Erythroblast (primary cell): ENCODE measurements around the gene CSNK1G2.
"Not testable (repeated sequence)": the region's sequence is repeated elsewhere in the genome, so short reads cannot be mapped to it uniquely, and the experiment has no call there.

Experiments used
- DNase-seq, 2 experiments: peaks; one replicate each; lab custom pipeline; 2025; lab: John Stamatoyannopoulos, UW
- GATA1 ChIP-seq: IDR thresholded peaks from 2 replicates; pipeline ENCODE4 v1.6.1; 2011; ENCODE audit warnings: low read depth, mild to moderate bottlenecking, control low read depth, low read length, moderate library complexity
- POLR2A ChIP-seq: IDR thresholded peaks from 2 replicates; pipeline ENCODE4 v1.6.1; 2011; ENCODE audit warnings: mild to moderate bottlenecking, low read length

Gene CSNK1G2

DNA sequence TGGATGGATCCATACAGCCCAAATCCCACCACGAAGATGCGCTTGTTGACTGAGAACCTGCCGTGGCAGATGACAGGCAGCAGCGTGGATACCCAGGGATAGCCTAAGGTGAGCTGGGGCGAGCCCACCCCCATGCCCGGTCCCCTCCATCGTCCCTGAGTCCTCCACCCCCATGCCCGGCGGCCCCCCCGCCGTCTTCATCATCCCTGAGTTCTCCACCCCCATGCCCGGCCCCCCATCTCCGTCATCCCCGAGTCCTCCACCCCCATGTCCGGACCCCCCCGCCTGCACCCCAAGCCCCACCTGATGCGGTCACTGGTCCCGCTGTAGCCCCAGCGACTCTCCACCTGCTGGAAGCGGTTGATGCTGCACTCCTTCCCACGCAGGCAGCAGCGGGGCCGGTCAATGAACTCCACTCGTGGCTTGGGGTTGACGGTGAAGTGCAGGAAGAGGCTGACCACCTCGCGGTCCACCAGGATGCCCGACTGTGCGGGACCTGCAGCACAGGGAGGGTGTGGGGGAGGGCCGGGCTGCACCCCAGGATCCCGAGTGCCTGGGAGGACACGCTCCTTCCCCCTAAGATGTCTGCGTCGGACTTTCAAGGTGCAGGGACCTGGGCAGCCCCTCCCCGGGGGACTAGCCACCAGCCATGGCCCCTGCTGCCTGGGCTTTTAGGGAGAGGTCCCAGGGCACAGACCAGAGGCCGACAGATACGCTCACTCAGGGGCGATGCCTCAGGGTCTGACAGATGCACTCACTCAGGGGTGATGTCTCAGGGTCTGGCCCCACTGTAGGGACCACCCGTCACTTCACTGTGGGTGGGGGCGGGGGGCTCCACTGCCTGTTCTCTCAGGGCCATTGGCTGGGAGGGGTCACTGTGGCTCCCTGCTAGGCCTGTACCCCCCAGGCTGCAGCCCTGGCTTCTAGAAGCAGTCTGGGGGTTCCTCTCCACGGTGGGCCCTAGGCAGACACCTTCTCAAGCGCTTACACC lies 46.5 kb downstream of the CSNK1G2 start:
- no peak for DNase-seq
- TF ChIP-seq GATA1, result no peak
- no peak for TF ChIP-seq POLR2A

- DNase-seq, result not testable (repeated sequence)
Observed at GRCh38 chr19:1988464-1988863, 47.5 kb downstream of the CSNK1G2 start.

- DNase-seq, result no peak
- no peak for TF ChIP-seq GATA1
- no peak for TF ChIP-seq POLR2A
Observed at GRCh38 chr19:1989513-1990229, 48.7 kb downstream of the CSNK1G2 start.

DNA sequence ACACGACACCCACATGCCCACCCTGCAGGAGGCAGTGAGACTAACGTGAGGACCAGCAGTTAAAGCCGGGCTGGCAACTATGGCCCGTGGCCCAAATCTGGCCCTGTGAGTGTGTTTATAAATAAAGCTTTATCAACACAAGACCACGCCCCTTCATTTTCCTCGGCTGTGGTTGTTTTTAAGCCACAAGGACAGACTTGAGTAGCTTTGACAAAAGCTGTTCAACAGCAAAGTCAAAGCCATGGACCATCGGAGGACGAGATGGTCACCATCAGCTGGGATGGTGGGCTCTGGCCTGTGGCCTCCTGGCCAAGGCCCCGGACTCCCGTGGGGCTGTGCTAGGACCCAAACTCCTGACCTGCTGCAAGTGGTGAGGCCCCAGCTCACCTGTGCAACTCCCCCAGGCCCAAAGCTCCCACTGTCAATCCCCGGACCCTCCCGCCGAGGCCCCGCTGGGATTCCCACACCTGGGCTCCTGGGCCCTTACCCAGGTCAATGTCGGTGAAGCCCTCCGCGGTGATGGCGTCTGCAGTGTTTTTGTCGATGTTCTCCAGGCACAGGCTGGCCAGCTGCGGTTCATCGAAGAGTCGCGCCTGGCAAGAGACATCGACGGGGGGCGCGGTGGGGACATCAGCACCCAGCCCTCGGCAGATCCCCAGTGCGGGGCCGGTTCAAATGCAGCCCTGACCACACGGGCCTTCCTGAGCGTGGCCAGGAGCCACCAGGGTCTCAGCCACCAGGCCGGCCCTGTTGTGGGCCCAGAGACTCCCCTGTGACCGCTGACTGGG lies 49.5 kb downstream of the CSNK1G2 start:
- no peak for TF ChIP-seq POLR2A
- no peak for TF ChIP-seq GATA1
- DNase-seq, result no peak

GRCh38 chr19:1991018-1991913 lies 50.3 kb downstream of the CSNK1G2 start:
- no peak for TF ChIP-seq GATA1
- no peak for TF ChIP-seq POLR2A
- no peak for DNase-seq

DNA sequence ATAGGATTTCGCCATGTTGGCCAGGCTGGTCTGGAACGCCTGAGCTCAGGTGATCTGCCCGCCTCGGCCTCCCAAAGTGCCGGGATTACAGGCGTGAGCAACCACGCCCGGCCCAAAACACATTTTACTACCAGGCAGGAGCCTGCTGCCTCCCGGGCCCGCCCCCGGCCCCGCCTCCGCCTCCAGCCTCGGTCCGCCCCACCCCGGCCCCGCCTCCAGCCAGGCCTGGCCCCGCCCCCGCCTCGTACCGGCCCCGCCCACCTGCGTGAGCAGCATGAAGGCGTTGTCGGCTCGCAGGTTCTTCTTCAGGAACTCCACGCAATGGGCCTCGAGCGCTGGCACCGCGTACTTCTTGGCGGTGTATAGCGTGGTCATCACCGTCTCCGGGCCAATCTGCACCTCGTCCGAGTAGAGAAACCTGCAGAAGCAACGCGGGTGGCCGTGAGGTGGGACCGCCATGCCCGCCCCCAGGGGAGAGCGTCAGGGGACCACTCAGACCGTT lies 51.8 kb downstream of the CSNK1G2 start:
- no peak for TF ChIP-seq GATA1
- no peak for TF ChIP-seq POLR2A
- DNase-seq, result peak; percentile 28 to 33

DNA sequence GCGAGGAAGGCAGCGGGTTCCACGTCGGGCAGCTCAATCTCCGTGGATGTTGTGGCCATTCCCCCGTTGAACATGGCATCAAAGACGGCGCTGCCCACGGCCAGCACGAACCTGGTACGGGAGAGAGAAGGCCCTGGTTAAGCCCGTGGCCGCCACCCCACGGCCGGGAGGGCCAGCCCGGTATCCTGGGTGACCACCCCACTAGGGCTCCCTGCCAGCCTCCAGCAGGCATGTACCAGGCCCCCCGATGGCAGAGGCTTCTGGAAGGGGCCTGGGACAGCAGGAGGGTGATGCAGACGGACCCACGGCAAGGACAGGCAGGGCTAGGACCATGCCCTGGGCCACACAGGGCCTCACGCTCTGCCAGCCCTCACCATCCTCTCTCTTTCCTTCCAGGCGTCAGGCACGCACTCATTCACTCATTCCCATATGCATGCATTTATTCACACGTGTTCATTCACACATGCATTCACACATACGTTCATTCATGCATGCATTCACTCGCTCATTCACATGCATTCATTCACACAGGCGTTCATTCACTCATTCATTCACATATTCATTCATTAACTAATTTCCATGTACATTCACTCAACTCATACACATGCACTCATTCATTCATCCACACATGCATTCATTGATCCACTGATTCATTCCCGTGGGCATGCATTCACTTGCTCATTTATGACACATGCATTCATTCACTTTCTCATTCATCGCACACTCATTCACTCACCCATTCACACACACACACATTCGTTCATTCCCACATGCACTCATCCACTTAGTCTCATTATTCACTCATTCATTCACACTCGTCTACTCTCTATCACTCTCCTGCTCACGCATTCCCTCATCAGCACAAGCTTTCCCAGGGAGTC lies 56.6 kb downstream of the CSNK1G2 start:
- TF ChIP-seq POLR2A (no peak), GATA1 (no peak)
- no peak for DNase-seq

DNA sequence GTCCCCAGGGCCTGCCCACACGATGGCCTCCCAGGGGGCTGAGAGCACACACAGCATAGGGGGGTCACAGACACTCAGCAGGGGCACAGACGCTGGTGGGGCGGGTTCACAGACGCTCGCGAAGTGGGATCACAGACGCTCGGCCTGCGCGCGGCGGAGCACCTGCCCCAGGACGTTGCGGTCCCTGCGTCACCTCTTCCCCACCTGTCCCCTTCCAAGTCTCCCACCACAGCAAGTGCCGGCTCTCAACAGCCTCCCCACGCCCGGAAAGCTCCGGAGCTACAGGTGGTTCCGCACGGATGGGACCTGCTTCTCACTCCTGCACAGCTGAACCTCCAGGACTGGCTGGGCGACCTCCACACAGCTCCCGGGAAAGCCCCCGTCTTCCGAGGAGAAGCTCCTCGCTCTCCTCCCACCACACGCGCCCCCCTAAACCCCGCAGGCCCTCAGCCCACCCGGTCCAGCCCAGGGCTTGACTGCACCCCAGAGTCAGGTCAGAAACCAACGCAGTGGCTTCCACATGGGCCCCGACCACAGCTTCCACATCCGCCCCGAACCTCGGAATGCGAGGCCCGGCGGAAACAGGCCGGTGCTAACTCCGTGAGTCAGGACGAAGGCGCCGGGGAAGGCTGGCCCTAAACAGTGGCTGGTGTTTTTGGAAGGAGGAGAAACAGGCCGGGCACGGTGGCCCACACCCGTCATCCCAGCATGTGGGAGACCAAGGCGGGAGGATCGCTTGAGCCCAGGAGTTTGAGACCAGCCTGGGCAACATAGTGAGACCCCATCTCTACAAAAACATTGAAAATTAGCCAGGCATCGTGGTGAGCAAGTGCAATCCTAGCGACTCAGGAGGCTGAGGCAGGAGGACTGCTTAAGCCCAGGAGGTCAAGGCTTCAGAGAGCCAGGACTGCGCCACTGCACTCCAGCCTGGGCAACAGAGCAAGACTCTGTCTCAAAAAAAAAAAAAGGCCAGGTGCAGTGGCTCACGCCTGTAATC lies 58.0 kb downstream of the CSNK1G2 start:
- TF ChIP-seq GATA1 (no peak), POLR2A (no peak)

DNA sequence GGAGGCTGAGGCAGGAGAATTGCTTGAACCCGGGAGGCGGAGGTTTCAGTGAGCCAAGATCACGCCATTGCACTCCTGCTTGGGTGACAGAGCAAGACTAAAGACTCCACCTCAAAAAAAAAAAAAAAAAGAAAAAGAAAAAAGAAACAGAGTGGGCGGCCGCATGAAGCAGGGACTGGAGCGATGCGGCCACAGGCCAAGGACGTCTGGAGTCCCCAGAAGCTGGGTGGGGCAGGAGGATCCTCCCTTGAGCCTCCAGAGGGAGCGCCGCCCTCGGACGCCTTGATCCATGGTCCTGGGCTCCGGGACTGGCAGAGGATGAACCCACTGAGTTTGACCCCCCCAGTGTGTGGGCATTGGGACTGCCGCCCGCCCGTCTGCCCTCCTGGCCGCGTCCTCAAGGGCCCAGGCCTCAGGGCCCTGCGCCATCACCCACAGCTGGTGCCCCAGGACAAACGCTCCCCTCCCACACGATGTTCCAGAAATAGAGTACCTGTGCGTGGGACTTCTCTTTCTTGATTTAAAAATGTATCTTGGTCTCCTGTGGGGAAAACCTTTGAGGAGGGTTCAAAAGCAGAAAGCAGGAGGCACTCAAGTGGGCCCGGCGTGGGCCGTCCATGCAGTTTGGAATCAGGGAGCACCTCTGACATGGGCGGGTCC lies 59.0 kb downstream of the CSNK1G2 start:
- no peak for DNase-seq
- TF ChIP-seq POLR2A (no peak), GATA1 (no peak)

More for the DNA sequence above, 58.0 kb downstream of the CSNK1G2 start:
- no peak for DNase-seq

DNA sequence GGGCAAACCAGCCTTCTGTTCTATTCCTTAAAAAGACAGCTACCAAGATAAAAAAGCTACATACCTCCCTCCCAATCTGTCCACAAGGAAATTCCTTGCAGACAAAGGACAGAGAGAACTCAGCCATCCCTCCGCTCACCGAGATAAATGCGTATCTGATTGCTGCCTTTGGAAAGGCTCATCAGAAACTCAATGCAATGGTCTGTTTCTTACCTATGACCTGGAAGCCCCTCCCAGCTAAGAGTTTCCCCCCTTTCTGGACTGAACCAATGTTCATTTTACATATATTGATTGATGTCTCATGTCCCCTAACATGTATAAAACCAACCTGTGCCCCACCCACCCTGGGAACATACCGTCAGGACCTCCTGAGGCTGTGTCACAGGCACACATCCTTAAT lies 62.9 kb downstream of the CSNK1G2 start:
- no peak for DNase-seq
- TF ChIP-seq GATA1, result no peak
- no peak for TF ChIP-seq POLR2A
